Endothelial cell (in vitro differentiated cells): ENCODE data around the gene SLIT1. TPM values are rescaled to one million over a fixed set of nuclear protein-coding genes. Genes with fewer than 3 reads are reported as not detected.

ENCODE experiments used
- DNase-seq: peaks from one replicate; pipeline ENCODE4 v3.0.0; 2021; ENCODE audit warnings: low spot score
- H3K27ac Mint-ChIP-seq: one replicate; pipeline ENCODE4 v1.8.0; 2021; ENCODE audit warnings: mixed read lengths, inconsistent platforms; ENCODE audit not compliant: unreplicated experiment
- H3K27me3 Mint-ChIP-seq: one replicate; pipeline ENCODE4 v1.8.0; 2021; ENCODE audit warnings: mild to moderate bottlenecking, moderate library complexity, mixed read lengths, inconsistent platforms; ENCODE audit not compliant: unreplicated experiment
- H3K36me3 Mint-ChIP-seq: one replicate; pipeline ENCODE4 v1.8.0; 2021; ENCODE audit warnings: mild to moderate bottlenecking, low read depth, mixed read lengths, inconsistent platforms; ENCODE audit not compliant: unreplicated experiment
- H3K4me1 Mint-ChIP-seq: one replicate; pipeline ENCODE4 v1.8.0; 2021; ENCODE audit warnings: mild to moderate bottlenecking, mixed read lengths, inconsistent platforms; ENCODE audit not compliant: unreplicated experiment
- H3K4me3 Mint-ChIP-seq: one replicate; pipeline ENCODE4 v1.8.0; 2021; ENCODE audit warnings: mild to moderate bottlenecking, mixed read lengths, inconsistent platforms; ENCODE audit not compliant: unreplicated experiment
- H3K9me3 Mint-ChIP-seq: one replicate; pipeline ENCODE4 v1.8.0; 2021; ENCODE audit warnings: mixed read lengths, inconsistent platforms; ENCODE audit not compliant: unreplicated experiment
- total RNA-seq: library from RNA; stranded (reverse); fragmentation: NEBNext Ultra II Directional; extraction: Animal tissue kit (Norgen Biotek cat#: 25700); gene quantifications from one replicate; pipeline ENCODE4 v1.2.1, GENCODE V29; 2021; ENCODE audit not compliant: unreplicated experiment
- TF ChIP-seq, protein P1 (sequence below): fragments of 200-600 bp; sonication (generic); IDR thresholded peaks from one replicate; pipeline ENCODE4 v1.5.0; 2021; ENCODE audit warnings: antibody characterized with exemption; ENCODE audit not compliant: unreplicated experiment

SLIT1 gene
- total RNA-seq, 1 donor from 2014 or later, result 0.54 TPM

DNA sequence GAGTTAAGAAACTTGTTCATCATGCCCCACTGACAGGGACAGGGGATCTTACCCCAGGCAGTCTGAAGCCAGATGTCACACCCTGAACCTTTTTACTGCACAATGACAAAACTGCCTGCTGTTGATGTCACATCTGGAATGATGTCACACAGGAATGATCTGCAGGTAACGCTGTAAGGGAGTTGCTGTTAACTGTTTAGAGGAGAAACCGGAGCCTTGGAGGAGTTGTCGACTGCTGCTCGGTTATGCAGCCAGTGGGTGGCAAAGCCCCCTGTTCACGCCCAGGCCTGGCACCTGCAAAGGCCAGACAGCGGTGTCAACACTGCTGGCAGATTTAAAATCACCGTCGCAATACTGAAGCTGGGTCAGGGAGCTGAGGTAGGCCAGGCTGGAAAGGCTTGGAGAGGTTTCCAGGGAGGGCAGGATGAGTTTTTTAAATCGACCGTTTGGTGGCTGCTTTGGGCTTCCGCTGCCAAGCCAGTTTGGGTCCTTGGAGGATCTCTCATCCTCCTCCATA, 10.0 kb upstream of the SLIT1 start:
- Mint-ChIP-seq H3K4me3 (peak overlapping the region; percentile 42), H3K9me3 (no peaks in the 10 kb centered on the region), H3K27me3 (peaks cover 7% of the 10 kb centered on the region), H3K27ac (no peak overlapping the region), H3K36me3 (no peaks in the 10 kb centered on the region), H3K4me1 (peaks cover 4% of the 10 kb centered on the region)
- TF ChIP-seq, protein P1, sequence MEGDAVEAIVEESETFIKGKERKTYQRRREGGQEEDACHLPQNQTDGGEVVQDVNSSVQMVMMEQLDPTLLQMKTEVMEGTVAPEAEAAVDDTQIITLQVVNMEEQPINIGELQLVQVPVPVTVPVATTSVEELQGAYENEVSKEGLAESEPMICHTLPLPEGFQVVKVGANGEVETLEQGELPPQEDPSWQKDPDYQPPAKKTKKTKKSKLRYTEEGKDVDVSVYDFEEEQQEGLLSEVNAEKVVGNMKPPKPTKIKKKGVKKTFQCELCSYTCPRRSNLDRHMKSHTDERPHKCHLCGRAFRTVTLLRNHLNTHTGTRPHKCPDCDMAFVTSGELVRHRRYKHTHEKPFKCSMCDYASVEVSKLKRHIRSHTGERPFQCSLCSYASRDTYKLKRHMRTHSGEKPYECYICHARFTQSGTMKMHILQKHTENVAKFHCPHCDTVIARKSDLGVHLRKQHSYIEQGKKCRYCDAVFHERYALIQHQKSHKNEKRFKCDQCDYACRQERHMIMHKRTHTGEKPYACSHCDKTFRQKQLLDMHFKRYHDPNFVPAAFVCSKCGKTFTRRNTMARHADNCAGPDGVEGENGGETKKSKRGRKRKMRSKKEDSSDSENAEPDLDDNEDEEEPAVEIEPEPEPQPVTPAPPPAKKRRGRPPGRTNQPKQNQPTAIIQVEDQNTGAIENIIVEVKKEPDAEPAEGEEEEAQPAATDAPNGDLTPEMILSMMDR, result no peak
- DNase-seq, result no peak

DNA sequence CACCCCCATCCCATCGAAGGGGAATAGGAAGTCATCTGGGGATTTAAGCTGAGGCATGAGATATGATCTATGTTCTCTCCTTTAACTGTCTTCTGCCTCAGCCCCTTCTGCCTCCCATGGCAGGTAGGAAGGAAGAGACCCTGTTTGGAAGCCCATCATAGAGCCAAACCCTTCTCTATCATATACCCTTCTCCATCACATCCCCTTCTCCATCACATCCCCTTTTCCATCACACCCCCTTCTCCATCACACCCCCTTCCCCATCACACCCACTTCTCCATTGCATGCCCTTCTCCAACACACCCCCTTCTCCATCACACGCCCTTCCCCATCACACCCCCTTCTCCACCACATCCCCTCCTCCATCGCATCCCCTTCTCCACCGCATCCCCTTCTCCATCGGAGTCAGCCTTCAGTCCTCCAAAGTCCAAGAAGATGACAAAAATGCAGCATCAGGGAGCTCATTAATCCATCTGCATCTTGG, 7.2 kb upstream of the SLIT1 start:
- TF ChIP-seq, protein P1, result no peak
- H3K4me3 Mint-ChIP-seq, result no peak overlapping the region
- DNase-seq, result no peak
- H3K9me3 Mint-ChIP-seq, result no peaks in the 10 kb centered on the region
- H3K27ac Mint-ChIP-seq, result no peak overlapping the region
- peaks cover 7% of the 10 kb centered on the region for H3K27me3 Mint-ChIP-seq
- peaks cover 4% of the 10 kb centered on the region for H3K4me1 Mint-ChIP-seq
- H3K36me3 Mint-ChIP-seq, result no peaks in the 10 kb centered on the region

DNA sequence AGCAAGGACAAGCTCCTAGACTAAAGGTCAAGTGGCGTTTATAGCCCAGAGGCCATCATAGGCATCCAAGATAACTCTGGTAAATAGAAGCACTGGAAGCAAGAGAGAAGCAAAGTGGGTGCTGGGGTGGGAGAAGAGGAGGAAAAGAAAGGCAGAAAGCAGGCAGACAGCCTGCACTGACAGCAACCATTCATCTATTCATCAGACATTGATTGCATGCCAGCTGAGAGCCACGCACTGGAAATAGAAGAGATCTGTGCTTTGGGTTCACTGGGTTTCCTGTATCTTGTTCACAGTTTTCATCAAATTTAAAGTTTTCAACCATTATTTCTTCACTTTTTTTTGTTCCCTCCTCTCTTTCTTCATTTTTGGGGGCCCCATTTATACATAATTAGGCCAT, 4.7 kb upstream of the SLIT1 start:
- Mint-ChIP-seq H3K27me3 (peaks cover 10% of the 10 kb centered on the region), H3K27ac (no peak overlapping the region), H3K4me1 (no peaks in the 10 kb centered on the region), H3K4me3 (no peak overlapping the region), H3K36me3 (no peaks in the 10 kb centered on the region), H3K9me3 (no peaks in the 10 kb centered on the region)
- DNase-seq, result no peak
- TF ChIP-seq, protein P1, result no peak

DNA sequence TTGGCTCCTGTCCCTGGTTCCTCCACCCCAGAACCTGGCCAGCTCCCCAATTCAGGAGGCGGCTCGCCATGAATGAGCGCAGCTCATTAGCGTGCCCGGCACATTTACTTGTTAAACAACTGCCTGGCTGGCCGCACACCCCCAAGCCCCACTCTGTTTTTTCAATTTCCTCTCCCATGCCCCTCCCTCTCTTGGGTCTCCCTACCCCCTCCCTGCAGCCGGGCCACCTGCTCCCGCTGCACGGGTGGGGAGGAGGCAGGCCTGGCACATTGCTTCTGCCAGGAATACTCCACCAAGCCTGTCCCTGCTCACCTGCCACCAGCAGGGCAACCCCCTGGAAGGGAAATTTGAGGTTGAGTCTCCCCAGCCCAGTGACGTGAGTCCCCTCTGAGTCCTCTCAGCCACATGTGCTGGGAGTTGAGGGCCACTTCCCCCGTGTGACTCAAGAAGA, 2.5 kb upstream of the SLIT1 start:
- peaks cover 17% of the 10 kb centered on the region for H3K27me3 Mint-ChIP-seq
- H3K9me3 Mint-ChIP-seq, result no peaks in the 10 kb centered on the region
- no peak overlapping the region for H3K4me3 Mint-ChIP-seq
- peaks cover 5% of the 10 kb centered on the region for H3K4me1 Mint-ChIP-seq
- no peak for DNase-seq
- H3K27ac Mint-ChIP-seq, result no peak overlapping the region
- no peaks in the 10 kb centered on the region for H3K36me3 Mint-ChIP-seq
- TF ChIP-seq, protein P1, result no peak

DNA sequence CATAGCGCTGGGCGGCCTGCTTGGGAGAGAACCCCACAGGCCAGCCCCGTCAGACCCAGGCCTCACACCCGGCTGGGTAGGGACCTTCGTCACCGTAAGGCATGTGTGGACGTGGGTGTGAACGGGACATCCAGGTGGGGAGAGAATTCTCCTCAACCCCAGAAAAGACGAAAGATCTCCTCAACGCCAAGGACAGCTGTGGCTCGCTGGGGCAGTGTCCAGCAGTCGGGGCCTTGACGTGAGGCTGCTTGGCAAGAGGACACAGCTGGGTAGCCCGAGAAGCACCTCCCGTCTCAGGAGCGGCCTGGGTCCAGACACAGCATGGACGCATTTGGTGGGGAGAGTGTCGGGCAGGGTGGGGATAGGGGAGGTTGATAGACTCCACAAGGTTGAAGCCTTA, 1.2 kb upstream of the SLIT1 start:
- H3K27ac Mint-ChIP-seq, result no peak overlapping the region
- peaks cover 17% of the 10 kb centered on the region for H3K27me3 Mint-ChIP-seq
- H3K36me3 Mint-ChIP-seq, result no peaks in the 10 kb centered on the region
- H3K9me3 Mint-ChIP-seq, result no peaks in the 10 kb centered on the region
- peaks cover 5% of the 10 kb centered on the region for H3K4me1 Mint-ChIP-seq
- TF ChIP-seq, protein P1, result no peak
- DNase-seq, result no peak
- no peak overlapping the region for H3K4me3 Mint-ChIP-seq
